HepG2 (cell line): ENCODE measurements around the gene PKN2. TPM values are rescaled to one million over a fixed set of nuclear protein-coding genes. Genes with fewer than 3 reads are reported as not detected.

Experiments used
- MATR3 ChIP-seq: sonication (generic); formaldehyde crosslinking; IDR thresholded peaks from 2 replicates; pipeline ENCODE4 v1.4.0; 2020; ENCODE audit warnings: missing genetic modification reagents
- NCOA2 ChIP-seq: sonication (generic); formaldehyde crosslinking; IDR thresholded peaks from 2 replicates; pipeline ENCODE4 v1.8.0; 2022; ENCODE audit warnings: inconsistent platforms
- ZNF383 ChIP-seq: sonication (generic); formaldehyde crosslinking; IDR thresholded peaks from 2 replicates; pipeline ENCODE4 v1.4.0; 2020; ENCODE audit warnings: missing genetic modification reagents, mild to moderate bottlenecking, borderline replicate concordance
- ZNF432 ChIP-seq: sonication (generic); formaldehyde crosslinking; IDR thresholded peaks from 2 replicates; pipeline ENCODE4 v1.5.0; 2020; ENCODE audit warnings: missing genetic modification reagents, mild to moderate bottlenecking, borderline replicate concordance
- ZNF44 ChIP-seq: sonication (generic); formaldehyde crosslinking; IDR thresholded peaks from 2 replicates; pipeline ENCODE4 v1.5.1; 2020; ENCODE audit warnings: mild to moderate bottlenecking, missing genetic modification reagents
- ZNF761 ChIP-seq: sonication (generic); formaldehyde crosslinking; conservative IDR thresholded peaks from 2 replicates; pipeline ENCODE4 v1.4.0; 2020; ENCODE audit warnings: mild to moderate bottlenecking, missing genetic modification reagents
- ZNF788 ChIP-seq: sonication (generic); formaldehyde crosslinking; IDR thresholded peaks from 2 replicates; pipeline ENCODE4 v1.5.0; 2020; ENCODE audit warnings: mild to moderate bottlenecking, missing genetic modification reagents, borderline replicate concordance
- polyA plus RNA-seq, 8 experiments: library from polyadenylated mRNA; depleted of rRNA in 3 of 8; stranded (reverse) in 7 of 8; unstranded in 1 of 8; fragments of >200 nt; fragmentation: Illumina TruSeq in 4 of 8; extraction: Trizol in 4 of 8; gene quantifications; 2 replicates each; pipeline versions ENCODE4 v1.2.1 to v1.2.3, GENCODE V29; 2011 to 2016; ENCODE audit warnings: low read depth in 4 of 8, missing spikeins in 1 of 8, mixed read lengths in 1 of 8; ENCODE audit not compliant: insufficient read depth in 1 of 8
- total RNA-seq, 5 experiments: library from RNA; depleted of rRNA; stranded (reverse); fragments of >200 nt; fragmentation: Illumina TruSeq; extraction: Trizol; gene quantifications; 2 replicates each; pipeline ENCODE4 v1.2.3, GENCODE V29; 2016; ENCODE audit warnings: low read depth in 1 of 5
- TF ChIP-seq, protein P1 (sequence below): sonication (generic); formaldehyde crosslinking; IDR thresholded peaks from 2 replicates; pipeline ENCODE4 v1.9.0; 2021; ENCODE audit warnings: missing genetic modification reagents, borderline replicate concordance
- TF ChIP-seq, protein P2 (sequence below): sonication (generic); formaldehyde crosslinking; IDR thresholded peaks from 2 replicates; pipeline ENCODE4 v1.8.0; 2022; ENCODE audit warnings: missing genetic modification reagents, mild to moderate bottlenecking, borderline replicate concordance
- TF ChIP-seq, protein P3 (sequence below): sonication (generic); formaldehyde crosslinking; IDR thresholded peaks from 2 replicates; pipeline ENCODE4 v1.5.0; 2020; ENCODE audit warnings: mild to moderate bottlenecking, missing genetic modification reagents

The PKN2 gene
- total and polyA plus RNA-seq, 2 of the 13 experiments (the other 11 are each of a cell fraction or from before 2014, with no cell fraction given), result 17.0 to 29.4 TPM

DNA sequence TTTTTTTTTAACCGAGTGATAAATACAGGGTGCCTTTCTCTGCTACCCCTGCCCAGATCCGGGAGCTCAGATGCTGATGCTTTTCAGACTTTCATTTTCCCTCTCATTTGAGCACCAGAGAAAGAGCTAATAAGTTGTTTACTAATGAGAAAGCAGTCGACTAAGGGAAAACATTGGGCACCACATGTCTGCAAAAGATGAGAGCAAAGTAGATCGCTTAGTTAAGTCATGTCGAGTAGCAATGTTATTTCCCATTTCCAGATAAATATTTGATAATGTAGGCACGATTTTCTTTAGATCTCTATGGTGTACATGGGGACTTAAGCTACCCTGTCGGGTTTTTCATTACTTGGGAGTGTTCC is 1.2 kb downstream of the PKN2 start (continued):
- TF ChIP-seq NCOA2 (CRISPR knock-in tag), result no peak
- TF ChIP-seq MATR3 (CRISPR knock-in tag), result no peak
- no peak for TF ChIP-seq ZNF383 (CRISPR knock-in tag)
- no peak for TF ChIP-seq ZNF44 (CRISPR knock-in tag)
- TF ChIP-seq ZNF432 (CRISPR knock-in tag), result no peak
- TF ChIP-seq, protein P1, sequence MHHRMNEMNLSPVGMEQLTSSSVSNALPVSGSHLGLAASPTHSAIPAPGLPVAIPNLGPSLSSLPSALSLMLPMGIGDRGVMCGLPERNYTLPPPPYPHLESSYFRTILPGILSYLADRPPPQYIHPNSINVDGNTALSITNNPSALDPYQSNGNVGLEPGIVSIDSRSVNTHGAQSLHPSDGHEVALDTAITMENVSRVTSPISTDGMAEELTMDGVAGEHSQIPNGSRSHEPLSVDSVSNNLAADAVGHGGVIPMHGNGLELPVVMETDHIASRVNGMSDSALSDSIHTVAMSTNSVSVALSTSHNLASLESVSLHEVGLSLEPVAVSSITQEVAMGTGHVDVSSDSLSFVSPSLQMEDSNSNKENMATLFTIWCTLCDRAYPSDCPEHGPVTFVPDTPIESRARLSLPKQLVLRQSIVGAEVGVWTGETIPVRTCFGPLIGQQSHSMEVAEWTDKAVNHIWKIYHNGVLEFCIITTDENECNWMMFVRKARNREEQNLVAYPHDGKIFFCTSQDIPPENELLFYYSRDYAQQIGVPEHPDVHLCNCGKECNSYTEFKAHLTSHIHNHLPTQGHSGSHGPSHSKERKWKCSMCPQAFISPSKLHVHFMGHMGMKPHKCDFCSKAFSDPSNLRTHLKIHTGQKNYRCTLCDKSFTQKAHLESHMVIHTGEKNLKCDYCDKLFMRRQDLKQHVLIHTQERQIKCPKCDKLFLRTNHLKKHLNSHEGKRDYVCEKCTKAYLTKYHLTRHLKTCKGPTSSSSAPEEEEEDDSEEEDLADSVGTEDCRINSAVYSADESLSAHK (CRISPR knock-in tag), result no peak
- TF ChIP-seq ZNF761 (CRISPR knock-in tag), result no peak
- no peak for TF ChIP-seq ZNF788
- TF ChIP-seq, protein P2, sequence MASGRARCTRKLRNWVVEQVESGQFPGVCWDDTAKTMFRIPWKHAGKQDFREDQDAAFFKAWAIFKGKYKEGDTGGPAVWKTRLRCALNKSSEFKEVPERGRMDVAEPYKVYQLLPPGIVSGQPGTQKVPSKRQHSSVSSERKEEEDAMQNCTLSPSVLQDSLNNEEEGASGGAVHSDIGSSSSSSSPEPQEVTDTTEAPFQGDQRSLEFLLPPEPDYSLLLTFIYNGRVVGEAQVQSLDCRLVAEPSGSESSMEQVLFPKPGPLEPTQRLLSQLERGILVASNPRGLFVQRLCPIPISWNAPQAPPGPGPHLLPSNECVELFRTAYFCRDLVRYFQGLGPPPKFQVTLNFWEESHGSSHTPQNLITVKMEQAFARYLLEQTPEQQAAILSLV, result no peak
- TF ChIP-seq, protein P3, sequence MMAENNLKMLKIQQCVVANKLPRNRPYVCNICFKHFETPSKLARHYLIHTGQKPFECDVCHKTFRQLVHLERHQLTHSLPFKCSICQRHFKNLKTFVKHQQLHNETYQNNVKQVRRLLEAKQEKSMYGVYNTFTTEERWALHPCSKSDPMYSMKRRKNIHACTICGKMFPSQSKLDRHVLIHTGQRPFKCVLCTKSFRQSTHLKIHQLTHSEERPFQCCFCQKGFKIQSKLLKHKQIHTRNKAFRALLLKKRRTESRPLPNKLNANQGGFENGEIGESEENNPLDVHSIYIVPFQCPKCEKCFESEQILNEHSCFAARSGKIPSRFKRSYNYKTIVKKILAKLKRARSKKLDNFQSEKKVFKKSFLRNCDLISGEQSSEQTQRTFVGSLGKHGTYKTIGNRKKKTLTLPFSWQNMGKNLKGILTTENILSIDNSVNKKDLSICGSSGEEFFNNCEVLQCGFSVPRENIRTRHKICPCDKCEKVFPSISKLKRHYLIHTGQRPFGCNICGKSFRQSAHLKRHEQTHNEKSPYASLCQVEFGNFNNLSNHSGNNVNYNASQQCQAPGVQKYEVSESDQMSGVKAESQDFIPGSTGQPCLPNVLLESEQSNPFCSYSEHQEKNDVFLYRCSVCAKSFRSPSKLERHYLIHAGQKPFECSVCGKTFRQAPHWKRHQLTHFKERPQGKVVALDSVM, result no peak
